Endothelial cell (in vitro differentiated cells): ENCODE measurements around the gene SCARB2. TPM values are rescaled to one million over a fixed set of nuclear protein-coding genes. Genes with fewer than 3 reads are reported as not detected.
A peak's percentile ranks its signal among the peaks of the same experiment; 100 is the strongest.

Experiments used
- DNase-seq: peaks from one replicate; pipeline ENCODE4 v3.0.0; 2021; ENCODE audit warnings: low spot score
- H3K27ac Mint-ChIP-seq: one replicate; pipeline ENCODE4 v1.8.0; 2021; ENCODE audit warnings: mixed read lengths, inconsistent platforms; ENCODE audit not compliant: unreplicated experiment
- H3K27me3 Mint-ChIP-seq: one replicate; pipeline ENCODE4 v1.8.0; 2021; ENCODE audit warnings: mild to moderate bottlenecking, moderate library complexity, mixed read lengths, inconsistent platforms; ENCODE audit not compliant: unreplicated experiment
- H3K36me3 Mint-ChIP-seq: one replicate; pipeline ENCODE4 v1.8.0; 2021; ENCODE audit warnings: mild to moderate bottlenecking, low read depth, mixed read lengths, inconsistent platforms; ENCODE audit not compliant: unreplicated experiment
- H3K4me1 Mint-ChIP-seq: one replicate; pipeline ENCODE4 v1.8.0; 2021; ENCODE audit warnings: mild to moderate bottlenecking, mixed read lengths, inconsistent platforms; ENCODE audit not compliant: unreplicated experiment
- H3K4me3 Mint-ChIP-seq: one replicate; pipeline ENCODE4 v1.8.0; 2021; ENCODE audit warnings: mild to moderate bottlenecking, mixed read lengths, inconsistent platforms; ENCODE audit not compliant: unreplicated experiment
- H3K9me3 Mint-ChIP-seq: one replicate; pipeline ENCODE4 v1.8.0; 2021; ENCODE audit warnings: mixed read lengths, inconsistent platforms; ENCODE audit not compliant: unreplicated experiment
- CTCF ChIP-seq: fragments of 200-600 bp; sonication (generic); IDR thresholded peaks from one replicate; pipeline ENCODE4 v1.5.0; 2021; ENCODE audit warnings: antibody characterized with exemption; ENCODE audit not compliant: unreplicated experiment
- total RNA-seq: library from RNA; stranded (reverse); fragmentation: NEBNext Ultra II Directional; extraction: Animal tissue kit (Norgen Biotek cat#: 25700); gene quantifications from one replicate; pipeline ENCODE4 v1.2.1, GENCODE V29; 2021; ENCODE audit not compliant: unreplicated experiment

Gene SCARB2
- total RNA-seq, 1 donor from 2014 or later, result 181 TPM

GRCh38 chr4:76253511-76253910 is 39.9 kb upstream of the SCARB2 start:
- no peak for TF ChIP-seq CTCF
- Mint-ChIP-seq H3K4me1 (peaks cover 8% of the 10 kb centered on the region), H3K4me3 (no peak overlapping the region)

GRCh38 chr4:76252271-76252653 is 38.6 kb upstream of the SCARB2 start:
- no peak for TF ChIP-seq CTCF
- Mint-ChIP-seq H3K36me3 (no peaks in the 10 kb centered on the region), H3K4me1 (peaks cover 8% of the 10 kb centered on the region), H3K9me3 (no peaks in the 10 kb centered on the region), H3K27me3 (peaks cover 4% of the 10 kb centered on the region), H3K4me3 (peak overlapping the region; percentile 88), H3K27ac (no peak overlapping the region)
- no peak for DNase-seq

More at GRCh38 chr4:76253511-76253910, 39.9 kb upstream of the SCARB2 start:
- Mint-ChIP-seq H3K27me3 (peaks cover 4% of the 10 kb centered on the region), H3K9me3 (no peaks in the 10 kb centered on the region), H3K36me3 (no peaks in the 10 kb centered on the region), H3K27ac (no peak overlapping the region)
- no peak for DNase-seq

GRCh38 chr4:76251441-76252270 is 38.0 kb upstream of the SCARB2 start, which contains the start of gene FAM47E:
Gene FAM47E, plus strand, starts transcription at chr4:76251721. Its CDS starts 26 bp downstream, at chr4:76251747.
- peaks cover 8% of the 10 kb centered on the region for H3K4me1 Mint-ChIP-seq
- peak; percentile 87 for DNase-seq
- peak within 1 kb of the TSS; percentile 91 for H3K4me3 Mint-ChIP-seq
- H3K36me3 Mint-ChIP-seq, result no peaks in the 10 kb centered on the region
- no peaks in the 10 kb centered on the region for H3K9me3 Mint-ChIP-seq
- peak within 1 kb of the TSS; percentile 95 for H3K27ac Mint-ChIP-seq
- TF ChIP-seq CTCF, result no peak
- peaks cover 4% of the 10 kb centered on the region for H3K27me3 Mint-ChIP-seq

GRCh38 chr4:76250962-76251361 is 37.3 kb upstream of the SCARB2 start:
- peak overlapping the region; percentile 95 for H3K27ac Mint-ChIP-seq

More at GRCh38 chr4:76250962-76251361, 37.3 kb upstream of the SCARB2 start:
- Mint-ChIP-seq H3K9me3 (no peaks in the 10 kb centered on the region), H3K36me3 (no peaks in the 10 kb centered on the region), H3K4me1 (peaks cover 8% of the 10 kb centered on the region), H3K4me3 (peak overlapping the region; percentile 91), H3K27me3 (peaks cover 3% of the 10 kb centered on the region)
- TF ChIP-seq CTCF, result no peak
- no peak for DNase-seq
